LNCaP clone FGC (cell line): ENCODE measurements around the gene TADA2A.
A peak's percentile ranks its signal among the peaks of the same experiment; 100 is the strongest.

Experiments
- DNase-seq: peaks from one replicate; pipeline ENCODE4 v3.0.0-alpha.2; 2011; ENCODE audit warnings: low read depth
- H3K4me3 ChIP-seq: 2 replicates; pipeline ENCODE4 v1.5.1; 2011; ENCODE audit warnings: mild to moderate bottlenecking, low read depth, low read length, control low read depth
- CTCF ChIP-seq: IDR thresholded peaks from 2 replicates; pipeline ENCODE4 v1.5.1; 2012; ENCODE audit warnings: mild to moderate bottlenecking; ENCODE audit not compliant: control insufficient read depth, insufficient read depth; ENCODE audit errors: extremely low read depth

Gene TADA2A

GRCh38 chr17:37520174-37520573, 113.5 kb downstream of the TADA2A start:
- TF ChIP-seq CTCF, result no peak
- no peak overlapping the region for H3K4me3 ChIP-seq
- DNase-seq, result no peak

- no peak for DNase-seq
- TF ChIP-seq CTCF, result no peak
Observed at GRCh38 chr17:37521821-37522220, 115.1 kb downstream of the TADA2A start.

DNA sequence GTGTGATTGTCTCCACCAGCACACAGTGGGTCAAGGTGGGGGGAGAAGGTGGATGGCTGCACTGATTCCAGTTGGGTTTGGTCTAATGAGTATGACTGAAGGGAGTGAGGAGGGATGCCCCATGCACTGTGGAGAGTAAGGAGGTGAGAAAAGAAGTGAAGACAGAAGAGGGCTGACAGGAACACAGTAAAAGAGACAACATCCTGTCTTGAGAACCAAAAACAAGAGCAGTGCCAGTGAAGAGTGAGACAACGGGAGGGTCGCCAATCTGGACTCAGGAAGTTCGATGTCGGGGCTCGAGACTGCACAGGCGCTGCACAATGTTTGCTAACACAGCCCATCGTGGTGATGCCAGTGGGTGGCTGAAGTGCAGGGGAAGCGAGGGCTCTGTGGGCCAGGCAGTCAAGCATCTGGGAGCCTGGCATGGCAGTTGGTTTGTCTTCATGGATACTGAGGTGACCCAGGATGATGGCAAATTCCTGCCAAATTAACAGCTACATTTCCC, 117.1 kb downstream of the TADA2A start:
- no peak overlapping the region for H3K4me3 ChIP-seq
- no peak for TF ChIP-seq CTCF
- no peak for DNase-seq

More at GRCh38 chr17:37521821-37522220, 115.1 kb downstream of the TADA2A start:
- no peak overlapping the region for H3K4me3 ChIP-seq

DNA sequence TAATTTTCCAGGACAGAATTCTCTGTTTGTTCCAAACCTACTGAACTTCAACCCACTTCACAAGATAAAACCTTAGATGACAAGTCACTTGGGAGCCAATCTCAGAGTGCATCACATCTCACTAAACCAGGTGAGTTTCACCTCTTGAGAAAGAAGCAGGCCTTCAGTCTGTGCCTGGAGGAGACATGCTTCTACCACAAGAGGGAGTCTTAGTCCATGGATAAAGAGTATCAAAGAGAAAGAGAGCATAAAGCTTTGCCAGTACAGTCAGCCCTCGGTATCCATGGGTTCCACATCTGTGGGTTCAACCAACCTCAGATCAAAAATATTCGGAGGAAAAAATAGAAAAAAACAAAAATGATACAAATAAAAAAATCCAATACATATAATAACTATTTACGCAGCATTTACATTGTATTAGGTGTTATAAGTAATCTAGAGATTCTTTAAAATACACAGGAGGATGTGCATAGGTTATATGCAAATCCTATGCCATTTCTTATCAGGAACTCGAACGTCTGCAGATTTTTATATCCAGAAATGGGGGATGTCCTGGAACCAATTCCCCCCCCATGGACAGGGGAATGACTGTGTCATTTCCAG, 120.7 kb downstream of the TADA2A start:
- TF ChIP-seq CTCF, result peak; percentile 80
- DNase-seq, result peak; percentile 32
- H3K4me3 ChIP-seq, result no peak overlapping the region
